ENCODE measurements around the gene ANKMY1. TPM values are rescaled to one million over a fixed set of nuclear protein-coding genes. Genes with fewer than 3 reads are reported as not detected.
A peak's percentile ranks its signal among the peaks of the same experiment; 100 is the strongest.

ANKMY1 gene
- total and polyA plus RNA-seq, 2 of the 13 experiments (the other 11 are each of a cell fraction or from before 2014, with no cell fraction given) = 11.7 to 18.8 TPM

- TF ChIP-seq TFE3 (CRISPR knock-in tag; IDR thresholded peaks at IDR 0.05) (peak; percentile 30; the same call in 1 of the 2 replicates), HMGA1 (CRISPR knock-in tag; conservative IDR thresholded peaks at IDR 0.05) (no peak), JUND (CRISPR knock-in tag; IDR thresholded peaks at IDR 0.05) (peak; percentile 90; the same call in 1 of the 2 replicates), UBTF (CRISPR knock-in tag; IDR thresholded peaks at IDR 0.05) (peak; percentile 76), NFATC3 (CRISPR knock-in tag; IDR thresholded peaks at IDR 0.05) (no peak), MTF2 (CRISPR knock-in tag; IDR thresholded peaks at IDR 0.05; ENCODE audit: borderline replicate concordance) (peak; percentile 51; the same call in 1 of the 2 replicates), ZNF33A (CRISPR knock-in tag; IDR thresholded peaks at IDR 0.05; ENCODE audit: borderline replicate concordance) (no peak), HNRNPUL1 (IDR thresholded peaks at IDR 0.05; ENCODE audit: low read depth, low read length) (no peak), PHF5A (CRISPR knock-in tag; IDR thresholded peaks at IDR 0.05; ENCODE audit: low read depth, unreplicated experiment) (no peak), STAT5B (CRISPR knock-in tag; IDR thresholded peaks at IDR 0.05) (no peak), DNMT3B (CRISPR knock-in tag; conservative IDR thresholded peaks at IDR 0.05) (no peak), GABPA (IDR thresholded peaks at IDR 0.05; ENCODE audit: low read depth, low read length) (no peak), GABPA (CRISPR knock-in tag; IDR thresholded peaks at IDR 0.05; ENCODE audit: low read depth) (peak; percentile 79), ZNF281 (CRISPR knock-in tag; IDR thresholded peaks at IDR 0.05; ENCODE audit: borderline replicate concordance) (peak; percentile 72; the same call in 1 of the 2 replicates), ZFYVE20 (CRISPR knock-in tag; IDR thresholded peaks at IDR 0.05; ENCODE audit: borderline replicate concordance, low read depth) (no peak)
- TF ChIP-seq, protein P1, sequence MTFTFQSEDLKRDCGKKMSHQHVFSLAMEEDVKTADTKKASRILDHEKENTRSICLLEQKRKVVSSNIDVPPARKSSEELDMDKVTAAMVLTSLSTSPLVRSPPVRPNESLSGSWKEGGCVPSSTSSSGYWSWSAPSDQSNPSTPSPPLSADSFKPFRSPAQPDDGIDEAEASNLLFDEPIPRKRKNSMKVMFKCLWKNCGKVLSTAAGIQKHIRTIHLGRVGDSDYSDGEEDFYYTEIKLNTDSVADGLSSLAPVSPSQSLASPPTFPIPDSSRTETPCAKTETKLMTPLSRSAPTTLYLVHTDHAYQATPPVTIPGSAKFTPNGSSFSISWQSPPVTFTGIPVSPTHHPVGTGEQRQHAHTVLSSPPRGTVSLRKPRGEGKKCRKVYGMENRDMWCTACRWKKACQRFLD (CRISPR knock-in tag; IDR thresholded peaks at IDR 0.05; ENCODE audit: borderline replicate concordance) = no peak; the same call in 1 of the 2 replicates
- TF ChIP-seq, protein P2, sequence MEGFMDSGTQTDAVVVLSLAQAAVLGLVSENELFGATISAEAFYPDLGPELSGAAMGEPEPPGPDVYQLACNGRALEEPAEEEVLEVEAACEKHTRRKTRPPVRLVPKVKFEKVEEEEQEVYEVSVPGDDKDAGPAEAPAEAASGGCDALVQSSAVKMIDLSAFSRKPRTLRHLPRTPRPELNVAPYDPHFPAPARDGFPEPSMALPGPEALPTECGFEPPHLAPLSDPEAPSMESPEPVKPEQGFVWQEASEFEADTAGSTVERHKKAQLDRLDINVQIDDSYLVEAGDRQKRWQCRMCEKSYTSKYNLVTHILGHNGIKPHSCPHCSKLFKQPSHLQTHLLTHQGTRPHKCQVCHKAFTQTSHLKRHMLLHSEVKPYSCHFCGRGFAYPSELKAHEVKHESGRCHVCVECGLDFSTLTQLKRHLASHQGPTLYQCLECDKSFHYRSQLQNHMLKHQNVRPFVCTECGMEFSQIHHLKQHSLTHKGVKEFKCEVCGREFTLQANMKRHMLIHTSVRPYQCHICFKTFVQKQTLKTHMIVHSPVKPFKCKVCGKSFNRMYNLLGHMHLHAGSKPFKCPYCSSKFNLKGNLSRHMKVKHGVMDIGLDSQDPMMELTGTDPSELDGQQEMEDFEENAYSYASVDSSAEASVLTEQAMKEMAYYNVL (CRISPR knock-in tag; IDR thresholded peaks at IDR 0.05; ENCODE audit: borderline replicate concordance) = no peak
Measured at GRCh38 chr2:240565333-240566202, 7.8 kb upstream of the ANKMY1 start (continued).

All from HepG2 (cell line).